HPDE6-E6E7 (cell line): Measurements from ENCODE around the gene MRPL48.
A peak's percentile ranks its signal among the peaks of the same experiment; 100 is the strongest.
"Not testable (repeated sequence)": the region's sequence is repeated elsewhere in the genome, so short reads cannot be mapped to it uniquely, and the experiment has no call there.

Experiments
- DNase-seq: peaks from one replicate; pipeline ENCODE4 v3.0.0; 2011; ENCODE audit warnings: missing footprints; ENCODE audit errors: extremely low spot score

MRPL48 gene

GRCh38 chr11:73838443-73839122 is 50.9 kb downstream of the MRPL48 start:
- DNase-seq, result no peak

GRCh38 chr11:73839123-73839457 is 51.4 kb downstream of the MRPL48 start:
- no peak for DNase-seq

DNA sequence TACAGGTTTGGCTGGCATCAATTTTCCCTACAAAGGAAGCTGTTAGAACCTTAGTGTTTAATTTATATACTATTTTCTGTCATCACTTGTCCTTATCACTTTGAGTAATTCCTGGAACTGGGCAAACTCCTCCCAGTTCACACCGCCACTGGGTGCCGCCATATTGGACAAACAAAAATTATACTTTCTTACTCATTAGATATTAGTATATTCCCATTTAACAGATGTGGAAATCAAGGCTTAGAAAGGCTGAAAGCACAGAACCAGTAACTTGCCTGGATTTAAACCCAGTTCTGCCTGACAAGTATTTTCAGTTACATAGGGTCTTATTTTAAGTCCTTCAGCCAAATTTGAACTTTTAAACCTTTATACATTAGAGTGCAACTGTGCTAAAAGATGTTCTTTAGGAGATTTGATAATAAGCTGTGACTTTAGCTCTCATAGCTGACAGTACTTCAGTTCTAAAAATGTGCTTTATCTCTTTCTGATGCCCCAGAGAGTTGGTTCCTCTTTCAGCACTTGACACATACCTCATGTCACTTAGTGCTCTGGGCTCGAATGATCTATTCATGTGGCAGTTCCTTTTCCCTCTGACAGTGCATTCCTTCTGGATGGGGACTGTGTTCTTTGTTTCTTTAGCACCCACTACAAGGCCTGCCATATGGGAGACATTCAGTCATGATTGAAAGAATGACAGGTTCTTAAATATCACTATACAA is 63.5 kb downstream of the MRPL48 start:
- DNase-seq, result no peak

DNA sequence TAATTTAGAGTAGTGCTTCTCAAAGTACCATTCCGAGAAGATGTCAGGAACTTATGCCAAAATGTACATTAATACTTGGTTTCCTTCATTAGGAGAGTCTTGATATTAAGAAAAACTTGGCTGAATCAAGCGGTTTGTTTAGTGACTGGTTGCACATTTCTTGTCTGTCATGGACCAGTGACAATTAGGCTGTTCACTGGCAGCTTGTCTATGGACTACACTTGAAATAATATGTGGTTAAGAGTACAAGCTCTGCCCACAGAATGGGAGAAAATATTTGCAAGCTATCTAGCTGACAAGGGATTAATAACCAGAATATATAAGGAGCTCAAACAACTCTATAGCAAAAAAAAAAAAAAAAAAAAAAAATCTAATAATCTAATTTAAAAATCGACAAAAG is 64.4 kb downstream of the MRPL48 start:
- no peak for DNase-seq

- no peak for DNase-seq
Measured at GRCh38 chr11:73854680-73855079, 67.0 kb downstream of the MRPL48 start.

DNA sequence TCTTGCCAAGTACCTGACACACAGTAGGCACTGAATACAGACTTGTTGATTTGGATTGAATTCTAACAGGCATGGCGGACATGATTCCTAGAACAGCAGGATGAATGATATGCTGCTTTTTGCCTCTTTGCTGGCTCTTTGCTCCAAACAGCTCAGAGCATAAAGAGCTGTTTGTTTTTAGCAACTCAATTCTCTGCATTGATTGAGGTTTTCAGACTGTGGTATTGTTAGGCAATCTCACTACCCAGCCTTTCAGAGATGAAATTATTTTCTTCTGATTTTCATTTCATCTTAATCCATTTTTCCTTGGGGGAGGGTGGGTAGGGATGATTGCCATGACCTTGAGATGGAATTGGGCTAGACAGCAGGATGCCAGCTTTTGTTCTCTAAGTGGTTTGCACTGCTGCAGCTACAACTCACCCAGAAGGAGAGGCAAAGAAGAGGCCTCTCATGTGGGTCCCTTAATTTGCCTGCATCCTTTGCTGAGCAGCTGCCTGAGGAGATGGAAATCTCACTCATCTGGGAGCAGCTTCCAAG is 68.4 kb downstream of the MRPL48 start:
- no peak for DNase-seq

- DNase-seq, result no peak
Measured at GRCh38 chr11:73859671-73860070, 72.0 kb downstream of the MRPL48 start.

DNA sequence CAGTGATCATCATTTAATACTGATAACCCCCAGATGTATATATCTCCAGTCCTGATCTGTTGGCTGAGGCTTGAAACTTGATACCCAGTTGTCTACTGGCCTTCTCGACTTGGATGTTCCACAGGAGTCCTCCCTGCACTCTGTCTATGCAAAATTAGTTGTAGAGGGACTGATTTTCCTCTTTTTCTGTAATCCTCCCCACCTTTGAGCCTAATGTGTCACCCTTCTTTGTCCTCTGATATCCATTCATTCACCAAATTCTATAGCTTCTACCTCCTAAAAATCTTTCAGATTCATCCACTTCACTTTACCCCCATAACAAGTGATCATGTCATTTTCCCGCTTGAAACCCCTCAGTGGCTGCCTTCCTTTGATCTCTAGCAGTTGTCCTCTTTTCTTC is 72.5 kb downstream of the MRPL48 start:
- DNase-seq, result no peak

DNA sequence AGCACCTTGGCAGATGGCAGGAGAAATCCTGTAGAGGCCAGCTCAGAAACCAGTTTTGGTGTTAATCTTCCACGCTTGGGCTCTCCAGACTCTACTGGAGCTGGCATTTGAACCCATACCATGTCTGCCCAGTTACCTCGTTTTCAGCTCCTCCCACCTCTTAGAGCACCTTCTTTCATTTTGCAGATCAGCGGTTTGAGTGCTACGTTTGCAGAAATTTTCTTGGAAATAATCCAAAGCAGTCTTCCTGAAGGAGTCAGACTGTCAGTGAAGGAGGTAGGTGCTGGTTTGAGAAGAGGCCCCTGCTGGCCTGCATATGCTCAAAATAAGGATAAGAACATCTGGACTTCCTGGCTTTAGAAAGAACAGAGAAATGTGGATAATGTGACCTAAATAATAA is 75.3 kb downstream of the MRPL48 start:
- DNase-seq, result no peak

GRCh38 chr11:73866095-73866579 is 78.5 kb downstream of the MRPL48 start:
- DNase-seq, result no peak

DNA sequence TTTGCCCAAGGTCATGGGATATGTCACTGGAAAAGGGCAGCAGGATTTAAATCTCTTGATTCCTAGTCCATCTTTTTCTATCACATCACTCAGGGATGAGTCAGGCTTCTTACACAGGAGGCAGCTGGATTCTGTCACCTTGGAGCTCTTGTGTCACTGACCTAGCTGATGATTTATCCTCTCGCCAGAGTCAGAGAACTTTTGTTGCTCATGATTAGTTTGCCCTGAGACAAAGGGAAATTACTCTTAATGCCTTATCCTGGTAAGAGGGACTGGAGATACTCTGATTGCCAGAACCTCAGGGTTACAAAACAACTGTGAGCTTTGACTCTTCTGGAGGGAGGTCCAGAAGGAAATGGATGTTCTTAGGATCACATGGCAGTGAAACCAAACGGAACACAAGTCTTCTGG is 78.9 kb downstream of the MRPL48 start:
- peak; percentile 45 for DNase-seq

GRCh38 chr11:73869332-73869949 is 81.8 kb downstream of the MRPL48 start:
- no peak for DNase-seq

DNA sequence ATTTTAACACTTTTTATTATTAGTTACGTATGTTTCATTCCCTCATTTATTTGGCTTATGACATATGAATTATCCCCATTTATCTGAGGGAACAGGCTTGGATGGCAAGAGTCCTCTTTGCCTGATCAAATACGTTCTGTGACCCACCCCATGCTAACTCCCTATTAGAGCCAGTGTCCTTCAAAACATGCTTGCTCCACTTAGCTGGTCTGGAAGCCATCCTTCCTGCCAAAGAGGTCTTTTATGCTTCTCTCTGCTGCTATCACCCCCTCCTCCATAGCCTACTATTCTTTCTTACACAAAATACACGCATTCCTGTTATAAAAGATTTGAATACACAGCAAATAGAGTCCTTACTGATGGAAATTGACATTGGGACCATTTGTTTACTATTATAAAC is 82.6 kb downstream of the MRPL48 start:
- no peak for DNase-seq

DNA sequence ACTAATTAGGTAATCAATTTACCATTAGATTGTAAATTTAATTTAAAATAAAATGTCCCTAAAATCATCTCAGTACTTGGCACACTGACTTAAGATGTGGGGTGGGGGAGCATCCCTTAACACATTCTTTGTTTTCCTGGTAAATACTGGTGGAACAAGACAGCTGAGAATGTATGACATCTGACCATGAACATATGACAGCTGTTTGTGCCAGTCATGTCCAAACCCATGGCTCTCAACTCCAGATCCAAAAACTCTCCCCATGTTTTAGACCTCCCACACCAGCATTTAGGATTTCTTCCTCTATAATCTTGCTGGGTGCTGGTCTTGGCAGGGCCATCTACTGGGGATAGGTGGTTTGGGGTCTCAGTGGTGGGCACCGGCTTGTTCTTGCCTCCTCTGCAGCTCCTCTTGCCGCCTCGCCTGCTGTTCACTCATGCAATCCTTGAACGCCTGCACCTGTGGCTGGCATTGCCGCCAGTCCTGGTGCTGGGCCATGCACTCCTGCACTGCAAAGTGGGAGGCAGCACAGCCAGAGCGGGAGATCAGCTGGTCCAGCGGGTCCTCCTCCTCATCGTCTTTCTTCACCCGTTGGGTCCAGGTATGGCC is 85.2 kb downstream of the MRPL48 start:
- DNase-seq, result no peak

GRCh38 chr11:73875380-73875779 is 87.7 kb downstream of the MRPL48 start:
- no peak for DNase-seq

DNA sequence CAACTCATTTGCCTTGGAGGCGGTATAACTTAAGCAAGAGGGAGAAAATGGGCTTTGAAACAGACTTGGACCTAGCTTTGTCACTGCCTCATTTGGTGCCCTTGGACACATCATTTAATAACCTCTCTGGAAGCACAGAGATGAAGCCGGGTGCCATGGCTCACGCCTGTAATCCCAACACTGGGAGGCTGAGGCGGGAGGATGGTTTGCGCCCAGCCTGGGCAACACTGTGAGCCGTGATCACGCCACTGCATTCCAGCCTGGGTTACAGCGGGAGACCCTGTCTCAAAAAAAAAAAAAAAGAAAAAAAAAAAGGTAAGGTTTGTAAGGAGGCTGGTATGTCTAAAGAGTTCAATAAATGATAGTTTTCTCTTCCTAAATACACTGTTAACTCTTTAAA is 88.2 kb downstream of the MRPL48 start:
- DNase-seq, result no peak

GRCh38 chr11:73876424-73877310 is 89.0 kb downstream of the MRPL48 start, which contains the start of the genes COA4 and PAAF1:
TSS of gene COA4 (minus strand) at chr11:73876846. CDS start at chr11:73873378, 3,468 bp downstream.
TSS of gene PAAF1 (plus strand) at chr11:73876999. CDS start at chr11:73877022, 23 bp downstream.
- DNase-seq, result peak; percentile 90

DNA sequence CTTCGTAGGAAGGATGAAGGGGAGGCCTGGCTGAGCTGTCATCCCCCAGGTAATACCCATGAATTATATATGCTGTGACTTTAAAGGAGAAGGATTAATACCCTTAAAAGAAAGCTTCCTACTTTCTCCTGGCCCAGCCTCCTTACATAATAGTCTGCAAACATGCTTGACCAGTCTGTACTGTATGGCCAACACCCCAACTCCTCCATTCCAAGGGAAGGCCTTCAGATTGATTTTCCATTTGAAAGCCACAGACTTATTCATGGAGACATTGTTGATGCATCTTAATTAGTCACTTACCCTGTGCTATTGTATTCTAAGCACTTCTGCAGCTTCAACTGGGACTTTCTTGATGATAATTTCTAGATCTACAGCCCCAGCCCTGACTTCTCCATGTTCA is 91.1 kb downstream of the MRPL48 start:
- DNase-seq, result no peak

DNA sequence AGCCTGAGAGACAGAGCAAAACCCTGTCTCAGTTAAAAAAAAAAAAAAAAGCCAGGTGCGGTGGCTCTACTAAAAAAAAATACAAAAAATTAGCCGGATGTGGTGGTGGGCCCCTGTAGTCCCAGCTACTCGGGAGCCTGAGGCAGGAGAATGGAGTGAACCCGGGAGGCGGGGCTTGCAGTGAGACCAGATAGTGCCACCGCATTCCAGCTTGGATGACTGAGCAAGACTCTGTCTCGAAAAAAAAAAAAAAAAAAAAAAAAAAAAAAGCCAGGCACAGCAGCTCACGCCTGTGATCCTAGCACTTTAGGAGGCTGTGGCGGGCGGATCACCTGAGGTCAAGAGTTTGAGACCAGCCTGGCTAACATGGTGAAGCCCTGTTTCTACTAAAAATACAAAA is 92.8 kb downstream of the MRPL48 start:
- DNase-seq, result not testable (repeated sequence)

DNA sequence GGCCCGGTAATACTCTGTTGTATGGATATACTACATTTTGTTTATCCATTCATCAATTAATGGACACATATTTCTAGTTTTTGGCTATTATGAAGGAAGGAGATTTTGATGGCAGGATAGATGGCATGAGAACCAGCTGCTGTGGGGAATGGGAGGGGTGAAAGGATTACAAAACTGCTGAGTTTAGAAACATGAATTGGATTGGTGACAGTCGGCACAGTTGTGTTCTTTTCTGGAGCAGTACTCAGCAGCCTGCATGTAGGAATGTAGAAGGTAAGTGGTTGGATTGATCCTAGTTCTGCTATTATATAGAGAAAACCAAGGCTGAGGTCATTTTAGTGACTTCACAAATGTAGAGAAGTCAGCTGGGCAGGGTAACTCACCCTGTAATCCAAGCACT is 96.2 kb downstream of the MRPL48 start:
- no peak for DNase-seq

- DNase-seq, result no peak
Measured at GRCh38 chr11:73888244-73888643, 100.6 kb downstream of the MRPL48 start.
